Thyroid gland (tissue), 4 donors: ENCODE results near the gene ZNF264.

Source experiments
- CTCF ChIP-seq, 6 experiments: fragments of 200-600 bp in 3 of 6; fragments of 450-650 bp in 3 of 6; sonication (generic) in 3 of 6; IDR thresholded peaks; one replicate each; pipeline ENCODE4 v1.5.1; 2016 to 2019; ENCODE audit warnings: antibody characterized with exemption in 6 of 6, mild to moderate bottlenecking in 2 of 6, inconsistent platforms in 1 of 6, moderate library complexity in 1 of 6
- POLR2A ChIP-seq, 2 donors: fragments of 450-650 bp; IDR thresholded peaks; one replicate each; pipeline ENCODE4 v1.6.1; 2017; ENCODE audit warnings: antibody characterized with exemption in 2 of 2, mild to moderate bottlenecking in 2 of 2, moderate library complexity in 1 of 2

DNA sequence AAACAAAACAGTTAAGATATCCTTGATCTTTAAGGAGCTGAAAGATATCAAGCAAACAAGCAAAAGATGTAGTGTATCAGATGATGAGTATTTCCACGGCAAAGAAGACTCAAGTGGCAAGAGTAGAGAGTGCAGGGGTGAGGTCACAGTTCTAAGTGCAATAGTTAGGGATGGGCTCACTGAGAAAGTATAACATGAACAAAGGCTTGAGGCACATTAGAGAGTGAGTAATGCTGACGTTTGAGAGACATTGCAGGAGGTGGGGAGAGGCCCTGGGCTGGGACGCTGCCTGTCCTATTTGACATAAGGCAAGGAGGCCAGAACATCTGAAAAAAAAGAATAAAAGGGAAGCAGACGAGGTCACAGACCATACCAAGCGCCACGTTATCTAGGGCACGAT is 25.5 kb upstream of the ZNF264 start:
- TF ChIP-seq CTCF (IDR thresholded peaks at IDR 0.05) (no peak), POLR2A (IDR thresholded peaks at IDR 0.05) (no peak)
